GM19455 (cell line): ENCODE data around the gene NUP42.
A peak's percentile ranks its signal among the peaks of the same experiment; 100 is the strongest.
"Not testable (repeated sequence)": the region's sequence is repeated elsewhere in the genome, so short reads cannot be mapped to it uniquely, and the experiment has no call there.

Experiments
- ATAC-seq: cut with Tn5 transposase; IDR thresholded peaks from one replicate; pipeline ENCODE4 v1.9.1; 2021; ENCODE audit not compliant: unreplicated experiment

NUP42 gene

GRCh38 chr7:23181684-23182553 is at the start of gene NUP42:
NUP42 (plus strand) TSS chr7:23182048; CDS start chr7:23182086, 38 bp downstream.
- peak; percentile 98 for ATAC-seq

- ATAC-seq = no peak
Measured at GRCh38 chr7:23133797-23134196, 48.1 kb upstream of the NUP42 start.

GRCh38 chr7:23135755-23136154 is 46.1 kb upstream of the NUP42 start:
- no peak for ATAC-seq

- ATAC-seq = no peak
Measured at GRCh38 chr7:23136216-23136615, 45.6 kb upstream of the NUP42 start.

GRCh38 chr7:23157679-23158078 is 24.2 kb upstream of the NUP42 start:
- no peak for ATAC-seq

- ATAC-seq = no peak
Measured at GRCh38 chr7:23158546-23158945, 23.3 kb upstream of the NUP42 start.

- no peak for ATAC-seq
Measured at GRCh38 chr7:23161482-23161881, 20.4 kb upstream of the NUP42 start.

- no peak for ATAC-seq
Measured at GRCh38 chr7:23164846-23165245, 17.0 kb upstream of the NUP42 start.

GRCh38 chr7:23165316-23165715 is 16.5 kb upstream of the NUP42 start:
- ATAC-seq = no peak

GRCh38 chr7:23167691-23168090 is 14.2 kb upstream of the NUP42 start:
- ATAC-seq = no peak

GRCh38 chr7:23168111-23168885 is 13.6 kb upstream of the NUP42 start:
- no peak for ATAC-seq

GRCh38 chr7:23175938-23176337 is 5.9 kb upstream of the NUP42 start:
- ATAC-seq = no peak

- no peak for ATAC-seq
Measured at GRCh38 chr7:23183279-23184012, 1.6 kb downstream of the NUP42 start.

- no peak for ATAC-seq
Measured at GRCh38 chr7:23184291-23184690, 2.4 kb downstream of the NUP42 start.

GRCh38 chr7:23184709-23185359 is 3.0 kb downstream of the NUP42 start:
- ATAC-seq = no peak

- ATAC-seq = no peak
Measured at GRCh38 chr7:23185980-23186379, 4.1 kb downstream of the NUP42 start.

- ATAC-seq = no peak
Measured at GRCh38 chr7:23191022-23191421, 9.2 kb downstream of the NUP42 start.

- not testable (repeated sequence) for ATAC-seq
Measured at GRCh38 chr7:23193650-23194227, 11.9 kb downstream of the NUP42 start.

GRCh38 chr7:23196306-23196705 is 14.5 kb downstream of the NUP42 start:
- ATAC-seq = no peak

- not testable (repeated sequence) for ATAC-seq
Measured at GRCh38 chr7:23197745-23198144, 15.9 kb downstream of the NUP42 start.

- no peak for ATAC-seq
Measured at GRCh38 chr7:23200331-23200730, 18.5 kb downstream of the NUP42 start.
